Amygdala (tissue), 56 donors: ENCODE data around the gene ARL15.

Experiments used
- DNase-seq, 56 donors: peaks; one replicate each; lab custom pipeline; 2025; lab: John Stamatoyannopoulos, UW

ARL15 gene

GRCh38 chr5:54254482-54255198 lies 55.7 kb downstream of the ARL15 start:
- peak in 1 of 56 donors; percentile 1 for DNase-seq

- no peak for DNase-seq
Observed at GRCh38 chr5:54251981-54252380, 58.4 kb downstream of the ARL15 start.

- DNase-seq = peak in 3 of 56 donors; percentile 0 to 3 (median 2)
Observed at GRCh38 chr5:54249210-54250028, 61.0 kb downstream of the ARL15 start.

- DNase-seq = no peak
Observed at GRCh38 chr5:54247226-54247625, 63.1 kb downstream of the ARL15 start.

GRCh38 chr5:54243483-54244080 lies 66.8 kb downstream of the ARL15 start:
- peak in 6 of 56 donors; percentile 0 to 42 (median 8) for DNase-seq

- no peak for DNase-seq
Observed at GRCh38 chr5:54242297-54242696, 68.1 kb downstream of the ARL15 start.

- DNase-seq = no peak
Observed at GRCh38 chr5:54234304-54234933, 76.0 kb downstream of the ARL15 start.

- no peak for DNase-seq
Observed at GRCh38 chr5:54230936-54231685, 79.3 kb downstream of the ARL15 start.

GRCh38 chr5:54229041-54229780 lies 81.2 kb downstream of the ARL15 start:
- DNase-seq = peak in 39 of 56 donors; percentile 2 to 76 (median 18)

- DNase-seq = no peak
Observed at GRCh38 chr5:54227759-54228158, 82.6 kb downstream of the ARL15 start.

- DNase-seq = no peak
Observed at GRCh38 chr5:54227109-54227508, 83.3 kb downstream of the ARL15 start.

- DNase-seq = no peak
Observed at GRCh38 chr5:54226215-54226614, 84.2 kb downstream of the ARL15 start.

GRCh38 chr5:54224103-54224826 lies 86.1 kb downstream of the ARL15 start:
- no peak for DNase-seq

- no peak for DNase-seq
Observed at GRCh38 chr5:54222336-54222735, 88.0 kb downstream of the ARL15 start.

GRCh38 chr5:54221135-54221534 lies 89.2 kb downstream of the ARL15 start:
- no peak for DNase-seq

GRCh38 chr5:54220230-54221040 lies 89.9 kb downstream of the ARL15 start:
- no peak for DNase-seq

GRCh38 chr5:54217826-54218503 lies 92.4 kb downstream of the ARL15 start:
- peak in 12 of 56 donors; percentile 1 to 54 (median 4) for DNase-seq
